AG10803 (cell line): ENCODE measurements around the gene CCR3.

Experiments
- DNase-seq: peaks from one replicate; pipeline ENCODE4 v3.0.0; 2010; ENCODE audit warnings: low read depth
- H3K4me3 ChIP-seq: 2 replicates; pipeline ENCODE4 v1.5.1; 2011; ENCODE audit warnings: mild to moderate bottlenecking, low read length, control low read depth
- TF ChIP-seq, protein P1 (sequence below): conservative IDR thresholded peaks from 2 replicates; pipeline ENCODE4 v1.5.1; 2011; ENCODE audit warnings: mild to moderate bottlenecking, low read length, control low read depth, inconsistent platforms

Gene CCR3

DNA sequence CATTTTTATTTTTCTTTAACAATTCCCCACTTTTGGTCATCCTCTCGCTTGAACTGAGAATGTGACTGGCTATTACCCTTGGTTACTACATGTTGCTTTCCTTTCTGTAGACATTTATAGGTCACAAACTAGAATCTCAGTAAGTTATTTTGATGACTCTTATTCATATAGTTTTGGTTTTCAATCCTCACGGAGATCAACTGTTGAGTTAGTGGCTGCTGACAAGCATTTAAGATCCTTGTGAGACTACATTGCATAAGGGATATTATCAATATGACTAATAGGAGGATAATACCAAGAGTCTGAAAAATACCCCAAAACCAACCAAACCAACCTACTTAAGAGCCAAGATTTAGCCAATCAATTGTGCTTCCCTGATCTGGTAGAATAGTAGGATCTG, 16.3 kb downstream of the CCR3 start:
- H3K4me3 ChIP-seq = no peak overlapping the region
- DNase-seq = no peak
- TF ChIP-seq, protein P1, sequence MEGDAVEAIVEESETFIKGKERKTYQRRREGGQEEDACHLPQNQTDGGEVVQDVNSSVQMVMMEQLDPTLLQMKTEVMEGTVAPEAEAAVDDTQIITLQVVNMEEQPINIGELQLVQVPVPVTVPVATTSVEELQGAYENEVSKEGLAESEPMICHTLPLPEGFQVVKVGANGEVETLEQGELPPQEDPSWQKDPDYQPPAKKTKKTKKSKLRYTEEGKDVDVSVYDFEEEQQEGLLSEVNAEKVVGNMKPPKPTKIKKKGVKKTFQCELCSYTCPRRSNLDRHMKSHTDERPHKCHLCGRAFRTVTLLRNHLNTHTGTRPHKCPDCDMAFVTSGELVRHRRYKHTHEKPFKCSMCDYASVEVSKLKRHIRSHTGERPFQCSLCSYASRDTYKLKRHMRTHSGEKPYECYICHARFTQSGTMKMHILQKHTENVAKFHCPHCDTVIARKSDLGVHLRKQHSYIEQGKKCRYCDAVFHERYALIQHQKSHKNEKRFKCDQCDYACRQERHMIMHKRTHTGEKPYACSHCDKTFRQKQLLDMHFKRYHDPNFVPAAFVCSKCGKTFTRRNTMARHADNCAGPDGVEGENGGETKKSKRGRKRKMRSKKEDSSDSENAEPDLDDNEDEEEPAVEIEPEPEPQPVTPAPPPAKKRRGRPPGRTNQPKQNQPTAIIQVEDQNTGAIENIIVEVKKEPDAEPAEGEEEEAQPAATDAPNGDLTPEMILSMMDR = no peak

DNA sequence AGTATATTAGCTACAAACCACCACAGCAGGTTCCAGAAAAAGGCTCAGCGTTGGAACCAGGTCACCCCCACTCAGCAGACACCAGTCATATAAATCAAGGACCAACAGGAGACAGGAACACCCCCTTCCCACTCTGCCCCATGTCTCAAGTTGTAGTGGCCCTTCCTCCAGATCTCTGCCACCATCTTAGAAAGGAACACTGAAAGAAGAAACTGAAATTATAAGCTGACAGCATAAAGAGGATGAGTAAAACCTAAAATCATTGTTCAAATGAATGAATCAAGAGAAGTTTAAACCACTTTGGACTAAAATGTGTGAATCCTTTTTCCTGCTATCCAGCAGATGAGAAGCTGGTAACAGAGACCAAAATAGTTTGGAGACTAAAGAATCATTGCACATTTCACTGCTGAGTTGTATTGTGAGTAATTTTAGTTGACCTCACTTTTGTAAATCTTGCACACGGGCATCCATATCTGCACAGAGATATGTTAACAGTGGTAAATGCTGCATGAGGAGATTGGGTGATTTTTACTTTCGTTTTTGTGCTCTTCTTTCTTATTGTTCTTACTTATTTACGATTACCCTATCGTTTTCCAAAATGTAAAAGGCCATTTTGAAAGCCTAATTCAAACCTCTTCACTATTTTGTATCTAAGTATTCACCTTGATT, 19.8 kb downstream of the CCR3 start:
- H3K4me3 ChIP-seq = no peak overlapping the region
- DNase-seq = no peak
- TF ChIP-seq, protein P1 = no peak

DNA sequence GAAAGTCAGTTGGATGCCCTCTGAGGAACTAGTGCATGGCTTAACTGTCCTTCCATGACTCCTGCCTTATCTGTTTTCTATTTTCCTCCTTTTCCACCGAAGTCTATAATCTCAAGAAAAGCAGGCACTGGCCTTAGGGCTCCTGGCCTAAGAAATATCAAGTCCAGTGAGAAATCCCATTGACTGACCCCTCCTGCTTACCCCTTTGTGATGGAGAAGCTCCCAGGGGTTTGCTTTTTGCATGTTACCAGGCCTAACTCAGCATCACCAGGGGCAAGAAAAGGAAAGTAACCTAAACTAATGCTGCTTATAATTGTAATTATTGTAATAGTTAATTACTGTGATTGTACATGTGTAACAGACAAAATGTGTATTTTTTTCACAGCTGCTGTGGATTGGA, 21.7 kb downstream of the CCR3 start:
- TF ChIP-seq, protein P1 = no peak
- no peak for DNase-seq
- no peak overlapping the region for H3K4me3 ChIP-seq

DNA sequence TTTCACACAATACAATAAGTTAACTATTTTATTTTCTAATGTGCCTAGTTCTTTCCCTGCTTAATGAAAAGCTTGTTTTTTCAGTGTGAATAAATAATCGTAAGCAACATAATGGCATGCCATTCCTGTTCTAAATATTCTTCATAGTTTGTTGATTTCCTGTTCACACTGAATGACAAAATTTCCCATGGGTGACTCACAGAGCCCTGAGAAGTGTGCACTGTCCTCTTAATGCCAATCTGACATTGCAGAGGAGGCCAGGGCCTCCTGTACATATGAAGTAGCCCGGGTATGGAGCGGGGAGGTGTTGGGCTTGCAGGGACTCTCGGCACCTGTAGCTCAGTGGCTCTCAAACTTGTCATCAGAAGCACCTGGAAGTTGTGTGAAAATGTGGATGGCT, 24.3 kb downstream of the CCR3 start:
- H3K4me3 ChIP-seq = no peak overlapping the region
- DNase-seq = peak; percentile 8
- TF ChIP-seq, protein P1 = no peak

DNA sequence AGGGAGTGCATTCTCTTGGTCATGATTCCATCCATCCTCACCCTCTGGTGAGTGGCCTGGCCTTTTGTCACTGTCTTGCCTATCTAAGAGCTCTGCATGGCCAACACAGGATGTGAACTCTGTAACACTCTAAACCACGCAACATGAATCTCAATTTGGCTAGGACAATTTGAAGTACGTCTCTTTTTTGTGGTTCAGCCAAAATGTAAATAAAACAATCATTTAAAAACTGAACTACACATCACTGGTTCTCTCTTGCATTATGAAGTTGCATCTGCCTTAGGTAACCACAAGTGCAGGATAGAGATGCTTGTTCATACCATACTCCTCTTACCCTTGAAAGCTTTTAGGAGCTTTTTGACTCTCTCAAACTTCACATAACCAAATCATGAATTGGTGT, 27.3 kb downstream of the CCR3 start:
- TF ChIP-seq, protein P1 = no peak
- DNase-seq = no peak
- no peak overlapping the region for H3K4me3 ChIP-seq

DNA sequence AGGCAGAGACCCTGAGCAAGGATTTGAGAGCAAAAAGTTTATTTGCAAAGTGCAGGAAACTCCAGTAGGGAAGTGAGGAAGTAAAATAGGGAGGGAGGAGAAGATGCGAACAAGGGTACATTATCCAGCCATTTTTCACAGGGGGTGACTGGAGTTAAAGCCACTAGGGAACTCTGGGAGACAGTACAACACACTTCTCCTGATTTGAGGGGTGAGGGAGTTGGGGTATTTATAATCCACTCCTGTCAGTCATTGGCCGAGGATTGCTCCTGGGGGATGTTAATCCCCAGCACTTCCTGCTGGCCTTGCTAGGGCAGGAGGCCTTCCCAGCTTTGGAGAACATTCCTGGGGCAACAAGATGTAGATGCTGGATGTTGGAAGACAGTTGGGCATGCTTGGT, 28.2 kb downstream of the CCR3 start:
- DNase-seq = no peak
- TF ChIP-seq, protein P1 = no peak
- H3K4me3 ChIP-seq = no peak overlapping the region

DNA sequence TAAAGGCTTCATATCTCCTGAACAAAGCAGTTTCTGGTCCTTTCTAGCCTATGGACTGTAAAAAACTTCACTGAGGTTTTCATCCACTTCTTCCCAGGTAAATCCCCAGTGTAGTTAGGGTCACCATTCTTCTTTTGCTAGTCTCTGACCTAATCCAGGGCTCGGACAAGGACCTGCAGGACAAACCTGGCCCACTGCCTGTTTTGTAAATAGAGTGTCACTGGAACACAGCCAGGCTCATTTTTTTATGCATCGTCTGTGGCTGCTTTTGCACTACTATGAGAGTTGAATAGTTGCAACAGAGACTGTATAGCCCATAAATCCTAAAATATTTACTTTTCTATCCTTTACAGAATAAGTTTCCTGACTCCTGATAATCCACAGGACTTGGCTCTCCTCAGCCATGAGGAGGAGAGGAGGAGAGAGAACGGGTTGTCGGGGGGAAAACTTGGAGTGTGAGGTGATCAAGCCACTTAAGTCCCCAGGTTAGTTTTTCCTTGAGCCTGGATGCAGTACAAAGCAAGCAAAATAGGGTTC, 29.0 kb downstream of the CCR3 start:
- DNase-seq = no peak

More for the DNA sequence above, 29.0 kb downstream of the CCR3 start:
- TF ChIP-seq, protein P1 = no peak
- no peak overlapping the region for H3K4me3 ChIP-seq
